Measurements from ENCODE around the gene PTPRH. TPM values are rescaled to one million over a fixed set of nuclear protein-coding genes. Genes with fewer than 3 reads are reported as not detected.
A peak's percentile ranks its signal among the peaks of the same experiment; 100 is the strongest.

The PTPRH gene
- polyA plus RNA-seq, 1 of the 3 experiments (the other 2 are of a cell fraction) = 1.1 TPM

- Histone ChIP-seq H3K27me3 (ENCODE audit: insufficient read depth) (no peaks in the 10 kb centered on the region), H3K4me3 (ENCODE audit: low read depth in 2 of 2, low read length in 1 of 2) (no peak overlapping the region), H3K4me2 (no peak overlapping the region), H3K4me1 (ENCODE audit: control insufficient read depth in 1 of 2, insufficient read depth in 2 of 2, low read depth in 1 of 2, low read length in 1 of 2) (no peaks in the 10 kb centered on the region), H3K36me3 (replicated peaks in 1 of 2; ENCODE audit: control insufficient read depth in 1 of 2, insufficient read depth in 2 of 2, low read length in 1 of 2) (no peaks in the 10 kb centered on the region), H3K9ac (no peak overlapping the region), H4K20me1 (ENCODE audit: insufficient read depth) (no peaks in the 10 kb centered on the region), H3K9me3 (no peaks in the 10 kb centered on the region), H2AFZ (ENCODE audit: low read depth) (no peak overlapping the region), H3K9me2 (no peaks in the 10 kb centered on the region), H3K27ac (ENCODE audit: low read depth in 2 of 2, low read length in 1 of 2) (no peak overlapping the region), H3F3A (replicated peaks; ENCODE audit: insufficient read depth) (no peaks in the 10 kb centered on the region), H3K79me2 (ENCODE audit: insufficient read depth) (no peaks in the 10 kb centered on the region)
- CTCF ChIA-PET = interaction anchor here (0.9 kb wide), 1 partner anchor 36 kb away, joined by 4 read pairs; no protein-coding TSS in a partner anchor
- DNase-seq = no peak
- POLR2A ChIA-PET = no interaction called here
- TF ChIP-seq FOSL2 (IDR thresholded peaks at IDR 0.05; ENCODE audit: borderline replicate concordance, low read depth) = no peak
- TF ChIP-seq USF1 (IDR thresholded peaks at IDR 0.05; ENCODE audit: borderline replicate concordance, low read depth) = no peak
- 79% methylated on average over 8 of the region's 10 CpGs for WGBS (ENCODE audit: low lambda C conversion rate)
Observed at GRCh38 chr19:55196803-55197202, 12.5 kb downstream of the PTPRH start.

DNA sequence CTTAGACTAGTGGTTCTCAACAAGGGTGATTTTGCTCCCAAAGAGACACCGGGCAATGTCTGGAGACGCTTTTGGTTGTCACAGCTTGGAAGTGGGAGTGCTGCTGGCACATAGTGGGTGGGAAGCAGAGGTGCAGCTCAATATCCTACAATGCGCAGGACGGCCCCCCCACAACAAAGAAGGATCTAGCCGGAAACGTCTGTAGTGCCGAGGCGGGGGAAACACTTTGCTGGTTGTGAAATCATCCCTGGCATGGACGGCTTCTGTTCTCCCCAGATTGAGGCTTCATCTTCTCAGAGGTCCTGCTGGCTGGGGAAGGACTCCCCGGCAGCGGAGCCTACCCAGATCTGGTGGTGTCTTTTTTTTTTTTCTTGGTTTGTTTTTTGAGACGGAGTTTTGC lies 15.8 kb downstream of the PTPRH start:
- 85% methylated on average over 12 of the region's 12 CpGs for WGBS (ENCODE audit: low lambda C conversion rate)
- Histone ChIP-seq H3K79me2 (ENCODE audit: insufficient read depth) (no peaks in the 10 kb centered on the region), H2AFZ (ENCODE audit: low read depth) (no peak overlapping the region), H3F3A (replicated peaks; ENCODE audit: insufficient read depth) (no peaks in the 10 kb centered on the region), H3K4me3 (ENCODE audit: low read depth in 2 of 2, low read length in 1 of 2) (no peak overlapping the region), H3K27ac (ENCODE audit: low read depth in 2 of 2, low read length in 1 of 2) (no peak overlapping the region), H3K9me3 (no peaks in the 10 kb centered on the region), H3K36me3 (replicated peaks in 1 of 2; ENCODE audit: control insufficient read depth in 1 of 2, insufficient read depth in 2 of 2, low read length in 1 of 2) (no peaks in the 10 kb centered on the region), H3K9ac (no peak overlapping the region), H4K20me1 (ENCODE audit: insufficient read depth) (no peaks in the 10 kb centered on the region), H3K4me2 (no peak overlapping the region), H3K9me2 (no peaks in the 10 kb centered on the region), H3K27me3 (ENCODE audit: insufficient read depth) (no peaks in the 10 kb centered on the region), H3K4me1 (ENCODE audit: control insufficient read depth in 1 of 2, insufficient read depth in 2 of 2, low read depth in 1 of 2, low read length in 1 of 2) (no peaks in the 10 kb centered on the region)
- no peak for TF ChIP-seq ELF1 (IDR thresholded peaks at IDR 0.05)
- no peak for TF ChIP-seq NRF1 (IDR thresholded peaks at IDR 0.05; ENCODE audit: low read depth, low read length)
- TF ChIP-seq GATA2 (CRISPR knock-in tag; IDR thresholded peaks at IDR 0.05) = no peak
- TF ChIP-seq TCF12 (IDR thresholded peaks at IDR 0.05) = no peak
- no peak for TF ChIP-seq MXI1 (IDR thresholded peaks at IDR 0.05; ENCODE audit: low read depth, low read length)
- TF ChIP-seq POLR2AphosphoS5 (IDR thresholded peaks at IDR 0.05; ENCODE audit: low read depth, low read length) = no peak
- TF ChIP-seq RAD21 (IDR thresholded peaks at IDR 0.05; ENCODE audit: low read length) = no peak
- TF ChIP-seq TEAD4 (IDR thresholded peaks at IDR 0.05; ENCODE audit: borderline replicate concordance, insufficient read depth) = no peak
- TF ChIP-seq, protein P1, sequence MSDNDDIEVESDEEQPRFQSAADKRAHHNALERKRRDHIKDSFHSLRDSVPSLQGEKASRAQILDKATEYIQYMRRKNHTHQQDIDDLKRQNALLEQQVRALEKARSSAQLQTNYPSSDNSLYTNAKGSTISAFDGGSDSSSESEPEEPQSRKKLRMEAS (IDR thresholded peaks at IDR 0.05; ENCODE audit: low read depth) = no peak
- ChIA-PET CTCF (interaction anchor here (0.7 to 1.2 kb wide), 2 partner anchors 15 to 52 kb away, joined by 3 read pairs; no protein-coding TSS in a partner anchor), POLR2A (no interaction called here)
- no peak for DNase-seq

DNA sequence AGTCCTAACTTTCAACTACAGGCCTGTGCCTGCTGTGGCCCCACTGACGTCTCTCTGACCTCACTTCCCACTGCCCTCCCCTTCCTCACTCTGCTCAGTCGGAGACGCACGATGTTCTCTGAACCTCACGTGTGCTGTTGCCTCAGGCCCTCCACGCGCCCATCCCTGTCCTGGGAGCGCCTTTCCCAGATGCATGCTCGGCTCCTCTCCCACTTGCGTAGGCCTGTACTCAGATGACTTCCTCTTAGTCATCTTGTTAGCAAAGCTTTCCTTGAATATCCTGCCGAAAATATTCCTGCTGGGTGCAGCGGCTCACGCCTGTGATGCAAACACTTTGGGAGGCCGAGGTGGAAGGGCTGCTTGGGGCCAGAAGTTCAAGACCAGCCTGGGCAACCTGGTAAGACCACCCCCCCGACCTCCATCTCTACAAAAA lies 19.9 kb downstream of the PTPRH start:
- Histone ChIP-seq H3K4me2 (0 out of 2 replicates have a peak overlapping the region, but pooled peaks have one; percentile 2), H3K9me3 (no peaks in the 10 kb centered on the region), H3F3A (replicated peaks; ENCODE audit: insufficient read depth) (no peaks in the 10 kb centered on the region), H3K27me3 (ENCODE audit: insufficient read depth) (peaks cover 5% of the 10 kb centered on the region; the same call in 1 of the 2 replicates), H3K9ac (no peak overlapping the region), H3K36me3 (replicated peaks in 1 of 2; ENCODE audit: control insufficient read depth in 1 of 2, insufficient read depth in 2 of 2, low read length in 1 of 2) (no peaks in the 10 kb centered on the region), H3K79me2 (ENCODE audit: insufficient read depth) (no peaks in the 10 kb centered on the region), H3K4me3 (ENCODE audit: low read depth in 2 of 2, low read length in 1 of 2) (no peak overlapping the region), H4K20me1 (ENCODE audit: insufficient read depth) (no peaks in the 10 kb centered on the region), H3K4me1 (ENCODE audit: control insufficient read depth in 1 of 2, insufficient read depth in 2 of 2, low read depth in 1 of 2, low read length in 1 of 2) (no peaks in the 10 kb centered on the region), H2AFZ (ENCODE audit: low read depth) (peak overlapping the region; percentile 50; the same call in 1 of the 2 replicates), H3K9me2 (no peaks in the 10 kb centered on the region), H3K27ac (ENCODE audit: low read depth in 2 of 2, low read length in 1 of 2) (peak overlapping the region in 1 of 2 experiments; percentile 46; a peak in 1 of 4 replicates)
- ChIA-PET POLR2A (no interaction called here), CTCF (interaction anchor here (1.6 kb wide), 1 partner anchor 9 kb away, joined by 5 read pairs; the partner anchor contains the start of gene SYT5)
- DNase-seq = no peak
- WGBS (ENCODE audit: low lambda C conversion rate) = 38% methylated on average over 15 of the region's 15 CpGs
- TF ChIP-seq FOXJ3 (CRISPR knock-in tag; IDR thresholded peaks at IDR 0.05) (no peak), RXRA (IDR thresholded peaks at IDR 0.05; ENCODE audit: borderline replicate concordance, low read depth) (no peak), FOSL2 (IDR thresholded peaks at IDR 0.05; ENCODE audit: borderline replicate concordance, low read depth) (peak; percentile 31; the same call in 1 of the 2 replicates), NRF1 (IDR thresholded peaks at IDR 0.05; ENCODE audit: low read depth, low read length) (no peak)
- TF ChIP-seq, protein P2, sequence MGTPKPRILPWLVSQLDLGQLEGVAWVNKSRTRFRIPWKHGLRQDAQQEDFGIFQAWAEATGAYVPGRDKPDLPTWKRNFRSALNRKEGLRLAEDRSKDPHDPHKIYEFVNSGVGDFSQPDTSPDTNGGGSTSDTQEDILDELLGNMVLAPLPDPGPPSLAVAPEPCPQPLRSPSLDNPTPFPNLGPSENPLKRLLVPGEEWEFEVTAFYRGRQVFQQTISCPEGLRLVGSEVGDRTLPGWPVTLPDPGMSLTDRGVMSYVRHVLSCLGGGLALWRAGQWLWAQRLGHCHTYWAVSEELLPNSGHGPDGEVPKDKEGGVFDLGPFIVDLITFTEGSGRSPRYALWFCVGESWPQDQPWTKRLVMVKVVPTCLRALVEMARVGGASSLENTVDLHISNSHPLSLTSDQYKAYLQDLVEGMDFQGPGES (IDR thresholded peaks at IDR 0.05; ENCODE audit: low read depth, low read length) = no peak
- TF ChIP-seq, protein P1 (IDR thresholded peaks at IDR 0.05; ENCODE audit: low read depth) = peak; percentile 58; the same call in 1 of the 2 replicates

All from SK-N-SH (cell line).